ENCODE results near the gene SLC6A4. TPM values are rescaled to one million over a fixed set of nuclear protein-coding genes. Genes with fewer than 3 reads are reported as not detected.

The SLC6A4 gene
- total RNA-seq, 1 donor from 2014 or later, result 1.1 TPM

- peaks cover 21% of the 10 kb centered on the region for H3K36me3 Mint-ChIP-seq
- no peak for TF ChIP-seq CTCF (IDR thresholded peaks at IDR 0.05; ENCODE audit: unreplicated experiment)
- no peaks in the 10 kb centered on the region for H3K9me3 Mint-ChIP-seq
- no peak overlapping the region for H3K27ac Mint-ChIP-seq
- no peak overlapping the region for H3K4me3 Mint-ChIP-seq
- H3K4me1 Mint-ChIP-seq, result no peaks in the 10 kb centered on the region
- H3K27me3 Mint-ChIP-seq (ENCODE audit: low read depth), result no peaks in the 10 kb centered on the region
- DNase-seq (ENCODE audit: low spot score in 2 of 2, unreplicated experiment in 2 of 2), result no peak
Observed at GRCh38 chr17:30173649-30174048, 61.8 kb downstream of the SLC6A4 start.

GRCh38 chr17:30172560-30172959 is 62.9 kb downstream of the SLC6A4 start:
- H3K4me1 Mint-ChIP-seq, result no peaks in the 10 kb centered on the region
- H3K9me3 Mint-ChIP-seq, result no peaks in the 10 kb centered on the region
- no peak for DNase-seq (ENCODE audit: low spot score in 2 of 2, unreplicated experiment in 2 of 2)
- H3K27ac Mint-ChIP-seq, result no peak overlapping the region
- peaks cover 21% of the 10 kb centered on the region for H3K36me3 Mint-ChIP-seq
- no peak for TF ChIP-seq CTCF (IDR thresholded peaks at IDR 0.05; ENCODE audit: unreplicated experiment)
- H3K27me3 Mint-ChIP-seq (ENCODE audit: low read depth), result no peaks in the 10 kb centered on the region
- H3K4me3 Mint-ChIP-seq, result no peak overlapping the region

GRCh38 chr17:30170415-30170987 is 65.0 kb downstream of the SLC6A4 start:
- H3K27ac Mint-ChIP-seq, result no peak overlapping the region
- H3K4me1 Mint-ChIP-seq, result no peaks in the 10 kb centered on the region
- peaks cover 18% of the 10 kb centered on the region for H3K36me3 Mint-ChIP-seq
- TF ChIP-seq CTCF (IDR thresholded peaks at IDR 0.05; ENCODE audit: unreplicated experiment), result no peak
- H3K9me3 Mint-ChIP-seq, result no peaks in the 10 kb centered on the region
- H3K27me3 Mint-ChIP-seq (ENCODE audit: low read depth), result no peaks in the 10 kb centered on the region
- DNase-seq (ENCODE audit: low spot score in 2 of 2, unreplicated experiment in 2 of 2), result no peak
- H3K4me3 Mint-ChIP-seq, result no peak overlapping the region

GRCh38 chr17:30165960-30166359 is 69.5 kb downstream of the SLC6A4 start:
- peaks cover 17% of the 10 kb centered on the region for H3K36me3 Mint-ChIP-seq
- no peaks in the 10 kb centered on the region for H3K4me1 Mint-ChIP-seq
- H3K27me3 Mint-ChIP-seq (ENCODE audit: low read depth), result no peaks in the 10 kb centered on the region
- TF ChIP-seq CTCF (IDR thresholded peaks at IDR 0.05; ENCODE audit: unreplicated experiment), result no peak
- H3K9me3 Mint-ChIP-seq, result no peaks in the 10 kb centered on the region
- peak overlapping the region; percentile 2 for H3K27ac Mint-ChIP-seq
- no peak for DNase-seq (ENCODE audit: low spot score in 2 of 2, unreplicated experiment in 2 of 2)
- H3K4me3 Mint-ChIP-seq, result no peak overlapping the region

- Mint-ChIP-seq H3K27me3 (ENCODE audit: low read depth) (no peaks in the 10 kb centered on the region), H3K4me1 (no peaks in the 10 kb centered on the region), H3K36me3 (peaks cover 23% of the 10 kb centered on the region), H3K4me3 (no peak overlapping the region), H3K9me3 (peaks cover 8% of the 10 kb centered on the region), H3K27ac (no peak overlapping the region)
- DNase-seq (ENCODE audit: low spot score in 2 of 2, unreplicated experiment in 2 of 2), result no peak
- no peak for TF ChIP-seq CTCF (IDR thresholded peaks at IDR 0.05; ENCODE audit: unreplicated experiment)
Observed at GRCh38 chr17:30165147-30165546, 70.3 kb downstream of the SLC6A4 start.

GRCh38 chr17:30164531-30164930 is 71.0 kb downstream of the SLC6A4 start:
- H3K27me3 Mint-ChIP-seq (ENCODE audit: low read depth), result no peaks in the 10 kb centered on the region
- no peak overlapping the region for H3K4me3 Mint-ChIP-seq
- H3K27ac Mint-ChIP-seq, result no peak overlapping the region
- peaks cover 13% of the 10 kb centered on the region for H3K9me3 Mint-ChIP-seq
- peaks cover 29% of the 10 kb centered on the region for H3K36me3 Mint-ChIP-seq
- DNase-seq (ENCODE audit: low spot score in 2 of 2, unreplicated experiment in 2 of 2), result no peak
- no peak for TF ChIP-seq CTCF (IDR thresholded peaks at IDR 0.05; ENCODE audit: unreplicated experiment)
- H3K4me1 Mint-ChIP-seq, result no peaks in the 10 kb centered on the region

Measured in mesothelial cell of epicardium (in vitro differentiated cells).